Measurements from ENCODE around the gene TMEM134. TPM values are rescaled to one million over a fixed set of nuclear protein-coding genes. Genes with fewer than 3 reads are reported as not detected.

The TMEM134 gene
- total and polyA plus RNA-seq, 10 of the 15 experiments (the other 5 are each of a cell fraction or from before 2014, with no cell fraction given) = 1.6 to 93.8 (median 27.8) TPM

GRCh38 chr11:67464411-67465188 lies 4.5 kb downstream of the TMEM134 start (continued):
- TF ChIP-seq EGR1 (IDR thresholded peaks at IDR 0.05; ENCODE audit: borderline replicate concordance in 1 of 2, low read depth in 2 of 2, low read length in 2 of 2) (peak in 1 of 2 experiments; percentile 17; a peak in 1 of 3 replicates), TCF12 (IDR thresholded peaks at IDR 0.05; ENCODE audit: low read depth, low read length) (peak; percentile 49; the same call in 1 of the 2 replicates), IKZF1 (conservative IDR thresholded peaks at IDR 0.05) (peak; percentile 25; the same call in 1 of the 2 replicates), TARDBP (IDR thresholded peaks at IDR 0.05; ENCODE audit: borderline replicate concordance) (no peak), FOXK2 (IDR thresholded peaks at IDR 0.05) (no peak), CUX1 (IDR thresholded peaks at IDR 0.05; ENCODE audit: insufficient replicate concordance, low read depth, low read length) (no peak), STAT3 (IDR thresholded peaks at IDR 0.05; ENCODE audit: low read depth, low read length) (no peak), MYC (IDR thresholded peaks at IDR 0.05; ENCODE audit: insufficient read depth, insufficient read length, insufficient replicate concordance, low read length, severe bottlenecking) (no peak), ZNF622 (IDR thresholded peaks at IDR 0.05) (no peak), JUNB (IDR thresholded peaks at IDR 0.05) (no peak), MXI1 (IDR thresholded peaks at IDR 0.05; ENCODE audit: low read depth, low read length) (no peak), PBX3 (IDR thresholded peaks at IDR 0.05; ENCODE audit: insufficient replicate concordance, low read depth, low read length) (no peak), BRCA1 (IDR thresholded peaks at IDR 0.05; ENCODE audit: low read depth, low read length) (no peak), ZNF274 (IDR thresholded peaks at IDR 0.05; ENCODE audit: insufficient read depth, insufficient read length) (no peak), SREBF2 (IDR thresholded peaks at IDR 0.05; ENCODE audit: low read length) (no peak), ZNF217 (IDR thresholded peaks at IDR 0.05) (no peak), SIN3A (IDR thresholded peaks at IDR 0.05; ENCODE audit: low read depth, low read length) (no peak; the same call in 1 of the 2 replicates), ELK1 (IDR thresholded peaks at IDR 0.05; ENCODE audit: low read depth, low read length) (no peak), CBX5 (IDR thresholded peaks at IDR 0.05; ENCODE audit: low read depth) (no peak), SMARCA5 (IDR thresholded peaks at IDR 0.05) (0 out of 2 replicates have a peak, but pooled peaks have one; percentile 29)
- TF ChIP-seq, protein P1, sequence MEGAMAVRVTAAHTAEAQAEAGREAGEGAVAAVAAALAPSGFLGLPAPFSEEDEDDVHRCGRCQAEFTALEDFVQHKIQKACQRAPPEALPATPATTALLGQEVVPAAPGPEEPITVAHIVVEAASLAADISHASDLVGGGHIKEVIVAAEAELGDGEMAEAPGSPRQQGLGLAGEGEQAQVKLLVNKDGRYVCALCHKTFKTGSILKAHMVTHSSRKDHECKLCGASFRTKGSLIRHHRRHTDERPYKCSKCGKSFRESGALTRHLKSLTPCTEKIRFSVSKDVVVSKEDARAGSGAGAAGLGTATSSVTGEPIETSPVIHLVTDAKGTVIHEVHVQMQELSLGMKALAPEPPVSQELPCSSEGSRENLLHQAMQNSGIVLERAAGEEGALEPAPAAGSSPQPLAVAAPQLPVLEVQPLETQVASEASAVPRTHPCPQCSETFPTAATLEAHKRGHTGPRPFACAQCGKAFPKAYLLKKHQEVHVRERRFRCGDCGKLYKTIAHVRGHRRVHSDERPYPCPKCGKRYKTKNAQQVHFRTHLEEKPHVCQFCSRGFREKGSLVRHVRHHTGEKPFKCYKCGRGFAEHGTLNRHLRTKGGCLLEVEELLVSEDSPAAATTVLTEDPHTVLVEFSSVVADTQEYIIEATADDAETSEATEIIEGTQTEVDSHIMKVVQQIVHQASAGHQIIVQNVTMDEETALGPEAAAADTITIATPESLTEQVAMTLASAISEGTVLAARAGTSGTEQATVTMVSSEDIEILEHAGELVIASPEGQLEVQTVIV (IDR thresholded peaks at IDR 0.05; ENCODE audit: borderline replicate concordance, partially characterized antibody) = no peak

All from GM12878 (cell line).